HG03558 (cell line): ENCODE results near the gene KRTAP6-2.

ENCODE experiments used
- ATAC-seq: cut with Tn5 transposase; IDR thresholded peaks from one replicate; pipeline ENCODE4 v1.9.1; 2021; ENCODE audit warnings: moderate number of reproducible peaks; ENCODE audit not compliant: unreplicated experiment; ENCODE audit errors: extremely low read depth

Gene KRTAP6-2

GRCh38 chr21:30598802-30599201, at the start of gene KRTAP6-2:
TSS of gene KRTAP6-2 (minus strand) at chr21:30598902. CDS start at chr21:30598874, 28 bp downstream.
- no peak for ATAC-seq

GRCh38 chr21:30646904-30647414, 48.3 kb upstream of the KRTAP6-2 start:
- no peak for ATAC-seq

- no peak for ATAC-seq
Observed at GRCh38 chr21:30642564-30642963, 43.9 kb upstream of the KRTAP6-2 start, which contains the start of gene KRTAP20-3. TSS of gene KRTAP20-3 (plus strand) at chr21:30642864.

GRCh38 chr21:30638686-30639085, 40.0 kb upstream of the KRTAP6-2 start:
- no peak for ATAC-seq

- no peak for ATAC-seq
Observed at GRCh38 chr21:30634906-30635305, 36.2 kb upstream of the KRTAP6-2 start, which contains the start of gene KRTAP20-2. TSS of gene KRTAP20-2 (plus strand) at chr21:30635206. CDS start at chr21:30635264, 58 bp downstream.

DNA sequence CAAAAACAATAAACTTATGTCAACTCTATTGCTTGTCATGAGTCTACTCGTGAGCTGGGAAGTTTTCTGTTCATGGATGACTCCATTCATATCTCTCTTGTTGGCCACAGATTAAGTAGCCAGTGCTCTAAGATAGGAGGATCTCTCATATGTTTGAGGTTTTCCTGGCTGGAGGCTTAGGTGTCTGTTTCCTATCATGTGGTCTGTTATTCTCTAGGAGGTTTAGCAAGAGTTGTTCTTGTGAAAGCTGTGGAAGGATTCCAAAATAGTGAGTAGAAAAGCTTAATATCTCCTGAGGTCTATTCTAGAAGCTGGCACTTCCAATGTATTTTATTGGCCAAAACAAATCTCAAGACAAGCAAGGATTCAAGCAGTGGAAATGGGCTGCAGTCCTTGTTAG, 30.5 kb upstream of the KRTAP6-2 start:
- no peak for ATAC-seq

DNA sequence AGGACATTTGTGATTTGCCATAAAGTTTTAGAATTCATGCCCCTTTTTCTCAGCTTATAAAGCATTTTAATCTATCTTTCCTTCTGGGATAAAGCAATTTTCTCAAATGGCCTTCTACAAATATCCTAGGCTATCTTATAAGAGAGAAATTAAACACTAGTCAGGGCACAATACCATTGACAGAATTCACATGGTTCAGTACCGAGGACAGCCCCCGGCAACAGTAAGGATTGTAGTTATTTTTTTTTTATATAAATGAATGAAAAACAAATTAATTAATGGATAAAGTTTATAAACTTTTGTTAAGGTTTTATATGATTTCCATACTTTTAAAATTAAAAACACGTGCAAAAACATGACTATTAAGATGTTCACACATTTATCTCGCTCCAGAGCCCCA, 29.4 kb upstream of the KRTAP6-2 start:
- no peak for ATAC-seq

DNA sequence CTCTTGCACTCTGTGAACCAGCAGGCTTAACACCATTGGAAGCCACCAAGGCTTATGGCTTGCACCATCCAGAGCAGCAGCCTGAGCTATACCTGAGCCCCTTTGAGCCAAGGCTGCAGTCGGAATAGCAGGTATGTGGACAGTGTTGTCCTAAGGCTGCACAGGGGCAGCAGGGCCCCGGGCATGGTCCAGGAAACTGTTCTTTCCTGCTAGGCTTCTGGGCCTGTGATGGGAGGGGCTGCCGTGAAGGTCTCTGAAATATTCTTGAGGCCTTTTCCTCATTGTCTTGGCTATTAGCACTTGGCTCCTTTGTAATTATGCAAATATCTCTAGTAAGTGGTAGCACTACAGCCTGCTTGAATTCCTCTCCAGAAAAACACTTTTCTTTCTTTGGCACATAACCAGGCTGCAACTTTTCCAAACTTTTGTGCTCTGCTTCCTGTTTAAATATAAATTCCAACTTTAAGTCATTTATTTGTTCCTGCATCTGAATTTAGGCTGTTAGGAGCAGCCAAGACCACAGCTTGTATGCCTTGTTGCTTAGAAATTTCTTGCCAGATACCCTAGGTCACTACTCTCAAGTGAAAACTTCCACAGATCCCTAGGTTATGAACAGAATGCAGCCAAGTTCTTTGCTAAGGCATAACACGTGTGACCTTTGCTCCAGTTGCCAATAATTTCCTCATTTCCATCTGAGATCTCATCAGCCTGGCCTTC, 26.9 kb upstream of the KRTAP6-2 start:
- ATAC-seq, result no peak

GRCh38 chr21:30623362-30623761, 24.7 kb upstream of the KRTAP6-2 start:
- ATAC-seq, result no peak

GRCh38 chr21:30620522-30620921, 21.8 kb upstream of the KRTAP6-2 start, which contains the start of gene KRTAP20-4:
TSS of gene KRTAP20-4 (plus strand) at chr21:30620627.
- ATAC-seq, result no peak

DNA sequence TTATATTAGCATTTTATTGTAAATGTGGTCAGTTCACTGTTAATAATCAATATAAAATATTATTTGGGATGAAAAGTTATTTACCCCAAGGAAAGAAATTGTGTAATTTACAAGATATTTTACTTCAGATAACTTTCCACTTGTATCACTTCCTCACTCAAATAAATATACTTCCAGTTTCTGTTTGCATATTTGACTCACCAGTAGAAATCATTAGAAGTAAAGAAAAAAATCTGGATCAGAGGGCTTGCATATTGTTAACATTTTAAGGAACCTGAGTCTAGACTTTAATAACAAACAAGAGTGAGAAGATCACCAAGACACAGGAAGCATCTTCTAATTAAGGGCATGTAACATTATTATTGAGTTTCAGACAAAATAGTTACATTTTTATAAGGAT, 21.4 kb upstream of the KRTAP6-2 start:
- no peak for ATAC-seq

- no peak for ATAC-seq
Observed at GRCh38 chr21:30616125-30616524, 17.4 kb upstream of the KRTAP6-2 start, which contains the start of gene KRTAP20-1. TSS of gene KRTAP20-1 (plus strand) at chr21:30616425. CDS start at chr21:30616455, 30 bp downstream.

DNA sequence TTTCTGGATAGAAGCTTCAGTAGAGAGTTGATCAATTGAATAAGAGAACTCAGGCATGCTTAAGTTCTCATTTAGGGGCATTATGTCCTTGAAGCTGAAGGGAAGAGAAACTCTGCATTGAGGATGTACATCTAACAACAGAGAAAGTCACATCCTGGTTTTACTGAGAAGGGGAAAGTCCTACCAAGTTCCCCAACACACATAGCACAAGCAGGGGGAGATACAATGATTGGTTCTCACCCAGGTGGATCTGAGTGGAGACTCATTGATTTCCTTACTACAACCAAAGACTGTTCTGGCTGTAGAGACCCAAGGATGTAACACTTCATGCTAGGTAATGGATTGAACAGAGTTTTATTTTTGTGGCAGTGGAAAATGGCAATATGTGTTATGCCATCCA, 16.5 kb upstream of the KRTAP6-2 start:
- no peak for ATAC-seq

- no peak for ATAC-seq
Observed at GRCh38 chr21:30613836-30614235, 15.1 kb upstream of the KRTAP6-2 start, which contains the start of gene KRTAP6-1. TSS of gene KRTAP6-1 (minus strand) at chr21:30613930. CDS start at chr21:30613904, 26 bp downstream.

DNA sequence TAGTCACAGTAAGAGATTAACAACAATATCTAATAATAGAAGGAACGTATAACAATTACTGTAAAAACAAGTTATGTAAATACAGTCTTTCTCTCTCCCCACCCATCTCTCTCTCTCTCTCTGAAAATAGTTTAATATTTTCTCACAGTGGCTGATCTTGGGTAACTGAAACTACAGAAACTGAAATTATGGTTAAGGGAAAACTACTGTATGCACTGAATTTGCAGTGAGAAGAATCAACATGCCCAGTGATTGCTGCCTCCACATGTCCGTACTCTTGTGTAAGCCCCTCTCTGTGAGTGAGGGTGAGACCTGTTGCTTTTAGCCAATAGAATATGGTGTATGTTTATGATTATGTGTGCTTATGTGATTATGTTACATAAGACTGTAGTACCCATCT, 13.4 kb upstream of the KRTAP6-2 start:
- no peak for ATAC-seq

DNA sequence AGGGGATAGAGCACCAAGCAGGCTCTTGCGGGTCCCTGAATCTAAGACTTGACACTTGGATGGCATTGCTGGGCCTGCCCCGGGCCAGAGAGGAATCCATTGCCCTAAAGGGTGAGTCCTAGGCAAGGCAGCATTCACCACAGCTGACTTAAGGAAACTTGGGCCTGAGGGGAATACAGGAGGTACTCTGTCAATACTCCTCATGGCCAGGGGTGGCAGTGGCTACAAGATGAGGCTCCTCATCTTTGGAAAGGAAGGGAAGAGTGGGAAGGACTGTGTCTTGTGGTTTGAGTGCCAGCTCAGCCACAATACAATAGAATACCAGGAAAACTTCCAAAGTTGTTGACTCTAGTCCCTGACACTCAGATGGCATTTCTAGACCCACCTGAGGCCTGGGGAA, 7.3 kb upstream of the KRTAP6-2 start:
- no peak for ATAC-seq

GRCh38 chr21:30600787-30601186, 2.1 kb upstream of the KRTAP6-2 start, which contains the start of gene KRTAP22-1:
TSS of gene KRTAP22-1 (plus strand) at chr21:30601087.
- ATAC-seq, result no peak

DNA sequence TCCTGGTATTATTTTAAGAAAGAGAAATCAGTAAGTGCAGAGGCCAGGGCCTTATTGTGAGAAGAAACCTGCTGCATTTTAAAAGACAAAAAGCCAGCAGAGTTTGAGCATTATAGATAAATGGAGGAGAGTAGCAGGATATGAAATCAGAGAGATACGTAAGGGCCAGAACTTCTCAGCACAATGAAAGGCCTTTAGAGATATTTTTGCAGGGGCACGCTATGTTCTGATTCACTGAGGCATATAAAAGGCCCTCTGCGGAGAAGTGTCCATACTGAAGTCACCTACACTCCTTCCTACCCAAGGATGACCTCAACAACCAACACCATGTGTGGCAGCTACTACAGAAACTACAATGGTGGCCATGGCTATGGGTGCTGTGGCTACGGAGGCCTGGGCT, 6.6 kb downstream of the KRTAP6-2 start, which contains the start of gene KRTAP6-3:
TSS of gene KRTAP6-3 (plus strand) at position 301 of the 400 bp plus-strand sequence. CDS start at position 307, 6 bp downstream.
- no peak for ATAC-seq

DNA sequence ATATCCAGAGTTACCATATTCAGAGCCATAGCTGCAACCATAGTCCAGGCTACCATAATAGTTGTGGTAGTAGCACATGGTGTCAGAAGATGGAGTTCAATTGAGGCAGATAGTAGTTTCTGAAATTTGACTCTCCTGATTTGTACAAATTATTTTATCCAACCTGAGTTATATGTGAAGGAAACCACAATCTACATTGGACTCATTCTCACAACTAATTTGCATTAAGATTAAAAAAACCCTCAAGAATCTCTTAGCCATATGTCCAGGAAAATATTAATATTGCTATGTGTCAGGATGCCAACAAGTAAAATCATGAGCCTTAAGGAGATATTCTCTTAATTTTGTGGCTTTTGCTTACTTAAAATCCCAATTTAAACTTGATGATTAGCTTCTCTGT, 8.4 kb downstream of the KRTAP6-2 start, which contains the start of gene KRTAP22-2:
TSS of gene KRTAP22-2 (minus strand) at position 101 of the 400 bp plus-strand sequence.
- ATAC-seq, result no peak

DNA sequence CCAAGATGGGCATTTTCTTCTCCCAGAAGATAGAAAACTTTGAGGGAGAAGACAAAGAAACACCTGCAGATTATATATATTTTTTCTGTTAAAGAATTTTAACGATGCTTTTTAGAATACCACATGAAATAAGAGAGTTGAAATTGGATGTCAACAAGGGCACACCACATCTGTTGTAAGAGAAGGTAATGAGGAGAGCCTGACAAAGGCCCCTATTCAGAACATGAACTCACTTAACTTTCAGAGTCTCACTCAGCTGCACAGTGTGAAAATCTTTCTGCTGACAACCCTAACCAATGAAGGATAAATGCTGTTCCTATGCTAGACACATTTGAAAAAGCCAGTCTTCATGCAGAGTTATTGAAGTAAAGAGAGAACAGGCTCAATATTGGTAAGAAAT, 15.8 kb downstream of the KRTAP6-2 start:
- no peak for ATAC-seq

DNA sequence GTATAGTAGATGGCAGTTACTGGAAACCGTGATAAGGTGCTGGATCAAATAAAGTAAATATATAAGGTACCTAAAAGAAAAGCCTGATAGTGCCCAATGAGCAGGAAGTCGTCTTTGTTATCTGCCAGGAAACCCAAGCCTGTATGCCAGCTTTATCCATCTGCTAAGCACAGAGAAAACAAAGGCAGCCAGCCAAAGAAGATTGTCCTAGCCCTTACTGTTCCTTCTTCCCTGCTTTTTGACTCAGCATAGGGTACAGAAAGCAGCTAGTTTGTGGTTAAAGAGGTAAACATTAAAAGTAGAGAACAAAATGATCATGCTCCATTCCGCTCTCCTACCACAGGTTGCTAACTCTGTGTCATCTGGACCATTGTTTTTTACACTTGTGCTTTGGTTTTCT, 18.6 kb downstream of the KRTAP6-2 start:
- ATAC-seq, result no peak
